Epithelial cell of proximal tubule (primary cell): ENCODE data around the gene PLK5. TPM values are rescaled to one million over a fixed set of nuclear protein-coding genes. Genes with fewer than 3 reads are reported as not detected.
"Not testable (repeated sequence)": the region's sequence is repeated elsewhere in the genome, so short reads cannot be mapped to it uniquely, and the experiment has no call there.

Source experiments
- DNase-seq: peaks from one replicate; pipeline ENCODE4 v3.0.0-alpha.2; 2011; ENCODE audit warnings: low read depth
- H3K4me3 ChIP-seq: 2 replicates; pipeline ENCODE4 v1.5.1; 2011; ENCODE audit warnings: low read depth, mild to moderate bottlenecking, low read length
- total RNA-seq: library from RNA; depleted of rRNA; stranded (reverse); fragments of >200 nt; gene quantifications from 2 replicates; pipeline ENCODE4 v1.2.3, GENCODE V29; 2015
- TF ChIP-seq, protein P1 (sequence below): conservative IDR thresholded peaks from 2 replicates; pipeline ENCODE4 v1.5.1; 2012; ENCODE audit warnings: low read depth, mild to moderate bottlenecking, low read length

Gene PLK5, protein sequence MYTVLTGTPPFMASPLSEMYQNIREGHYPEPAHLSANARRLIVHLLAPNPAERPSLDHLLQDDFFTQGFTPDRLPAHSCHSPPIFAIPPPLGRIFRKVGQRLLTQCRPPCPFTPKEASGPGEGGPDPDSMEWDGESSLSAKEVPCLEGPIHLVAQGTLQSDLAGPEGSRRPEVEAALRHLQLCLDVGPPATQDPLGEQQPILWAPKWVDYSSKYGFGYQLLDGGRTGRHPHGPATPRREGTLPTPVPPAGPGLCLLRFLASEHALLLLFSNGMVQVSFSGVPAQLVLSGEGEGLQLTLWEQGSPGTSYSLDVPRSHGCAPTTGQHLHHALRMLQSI
- total RNA-seq, result not detected in 2 replicates

GRCh38 chr19:1523412-1524286 is at the start of gene PLK5:
PLK5 (plus strand) TSS chr19:1524077; CDS start chr19:1526997, 2,920 bp downstream.
- no peak for DNase-seq
- TF ChIP-seq, protein P1, sequence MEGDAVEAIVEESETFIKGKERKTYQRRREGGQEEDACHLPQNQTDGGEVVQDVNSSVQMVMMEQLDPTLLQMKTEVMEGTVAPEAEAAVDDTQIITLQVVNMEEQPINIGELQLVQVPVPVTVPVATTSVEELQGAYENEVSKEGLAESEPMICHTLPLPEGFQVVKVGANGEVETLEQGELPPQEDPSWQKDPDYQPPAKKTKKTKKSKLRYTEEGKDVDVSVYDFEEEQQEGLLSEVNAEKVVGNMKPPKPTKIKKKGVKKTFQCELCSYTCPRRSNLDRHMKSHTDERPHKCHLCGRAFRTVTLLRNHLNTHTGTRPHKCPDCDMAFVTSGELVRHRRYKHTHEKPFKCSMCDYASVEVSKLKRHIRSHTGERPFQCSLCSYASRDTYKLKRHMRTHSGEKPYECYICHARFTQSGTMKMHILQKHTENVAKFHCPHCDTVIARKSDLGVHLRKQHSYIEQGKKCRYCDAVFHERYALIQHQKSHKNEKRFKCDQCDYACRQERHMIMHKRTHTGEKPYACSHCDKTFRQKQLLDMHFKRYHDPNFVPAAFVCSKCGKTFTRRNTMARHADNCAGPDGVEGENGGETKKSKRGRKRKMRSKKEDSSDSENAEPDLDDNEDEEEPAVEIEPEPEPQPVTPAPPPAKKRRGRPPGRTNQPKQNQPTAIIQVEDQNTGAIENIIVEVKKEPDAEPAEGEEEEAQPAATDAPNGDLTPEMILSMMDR, result no peak
- no peak within 1 kb of the TSS for H3K4me3 ChIP-seq

- H3K4me3 ChIP-seq, result no peak overlapping the region
- TF ChIP-seq, protein P1, result no peak
- DNase-seq, result no peak
These were observed 49.0 kb upstream of the PLK5 start for GRCh38 chr19:1474765-1475351.

DNA sequence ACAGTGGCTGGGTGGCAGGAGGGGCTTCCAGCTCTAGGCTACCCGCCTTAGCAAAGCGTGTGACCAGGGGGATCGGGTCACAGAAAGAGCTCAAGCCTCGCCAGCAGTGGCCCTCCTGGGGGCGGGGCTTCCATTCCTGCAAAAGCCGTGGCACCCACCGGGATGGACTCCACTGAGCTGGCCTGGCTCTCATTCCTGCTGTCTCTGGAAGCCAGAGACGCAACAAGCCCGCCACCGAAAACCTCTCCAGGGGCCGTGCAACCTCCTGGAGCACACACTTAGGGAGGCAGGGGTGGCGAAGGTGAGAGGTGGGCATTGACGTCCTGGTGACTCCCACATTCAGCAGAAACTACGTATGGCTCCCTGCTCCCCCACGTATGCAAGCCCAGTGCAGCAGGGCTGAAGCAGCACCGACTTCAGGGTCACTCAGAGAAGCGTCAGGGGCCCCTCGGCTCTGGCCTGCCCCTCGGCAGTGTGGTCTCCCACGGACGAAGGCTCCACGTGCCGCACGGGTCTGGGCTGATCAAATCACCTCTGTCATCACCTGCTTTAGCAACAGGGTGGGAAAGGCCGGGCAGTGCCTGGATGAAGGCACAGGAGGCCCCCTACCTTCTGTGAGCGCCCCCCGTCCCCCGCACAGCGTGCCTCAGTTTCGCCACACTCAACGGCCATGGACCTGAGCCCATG is 48.0 kb upstream of the PLK5 start:
- TF ChIP-seq, protein P1, result no peak
- no peak for DNase-seq
- H3K4me3 ChIP-seq, result no peak overlapping the region

GRCh38 chr19:1477056-1477455 is 46.8 kb upstream of the PLK5 start:
- DNase-seq, H3K4me3 ChIP-seq: not testable (repeated sequence)

- peak within 1 kb of the TSS; percentile 80 for H3K4me3 ChIP-seq
- DNase-seq, result peak; percentile 44
- TF ChIP-seq, protein P1, result no peak
These were observed 44.8 kb upstream of the PLK5 start, which contains the start of gene C19orf25 for GRCh38 chr19:1478934-1479707. C19orf25 (minus strand) TSS chr19:1479215; CDS start chr19:1478903, 312 bp downstream.

DNA sequence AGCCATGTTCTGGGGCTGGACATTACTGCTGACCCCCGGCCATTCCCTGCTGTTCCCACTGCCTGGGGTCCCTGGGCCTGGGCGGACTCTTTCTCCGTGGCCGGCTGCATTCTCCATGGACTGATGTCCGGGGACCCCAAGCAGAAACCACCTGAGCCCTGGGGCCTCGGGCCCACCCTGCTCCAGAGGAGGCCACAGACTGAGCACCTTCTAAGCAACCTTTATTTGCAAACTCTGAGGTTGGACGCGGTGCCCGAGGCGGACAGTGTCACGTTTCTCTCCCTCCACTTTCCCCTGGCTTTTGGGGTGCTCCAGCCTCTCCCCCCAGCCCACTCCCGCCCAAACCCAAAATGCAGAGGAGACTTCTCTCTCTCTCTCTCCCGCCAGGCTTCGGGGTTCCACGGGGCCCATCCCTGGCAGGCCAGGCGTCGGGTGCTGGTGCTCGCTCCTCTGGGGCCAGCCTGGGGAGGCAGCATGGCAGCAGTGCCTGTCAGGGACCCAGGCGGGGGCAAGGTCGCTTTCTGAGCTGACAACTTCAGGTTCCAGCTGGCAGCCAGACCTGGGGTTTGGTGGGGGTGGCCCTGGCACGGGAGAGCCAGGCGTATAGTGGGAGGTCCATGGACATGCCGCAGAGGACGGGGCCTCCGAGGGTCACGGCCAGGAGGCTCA is 42.5 kb upstream of the PLK5 start:
- TF ChIP-seq, protein P1, result no peak
- H3K4me3 ChIP-seq, result no peak overlapping the region
- DNase-seq, result no peak
